GM19455 (cell line): ENCODE data around the gene LRRC4.

ENCODE experiments used
- ATAC-seq: cut with Tn5 transposase; IDR thresholded peaks from one replicate; pipeline ENCODE4 v1.9.1; 2021; ENCODE audit not compliant: unreplicated experiment

LRRC4 gene

GRCh38 chr7:128030654-128031611 is at the start of gene LRRC4:
TSS of gene LRRC4 (minus strand) at chr7:128031437. CDS start at chr7:128030640, 797 bp downstream.
- ATAC-seq: peak; percentile 50

- no peak for ATAC-seq
Measured at GRCh38 chr7:128080169-128080568, 48.9 kb upstream of the LRRC4 start.

- no peak for ATAC-seq
Measured at GRCh38 chr7:128078309-128078708, 47.1 kb upstream of the LRRC4 start.

GRCh38 chr7:128076796-128077271 is 45.6 kb upstream of the LRRC4 start:
- ATAC-seq: no peak

DNA sequence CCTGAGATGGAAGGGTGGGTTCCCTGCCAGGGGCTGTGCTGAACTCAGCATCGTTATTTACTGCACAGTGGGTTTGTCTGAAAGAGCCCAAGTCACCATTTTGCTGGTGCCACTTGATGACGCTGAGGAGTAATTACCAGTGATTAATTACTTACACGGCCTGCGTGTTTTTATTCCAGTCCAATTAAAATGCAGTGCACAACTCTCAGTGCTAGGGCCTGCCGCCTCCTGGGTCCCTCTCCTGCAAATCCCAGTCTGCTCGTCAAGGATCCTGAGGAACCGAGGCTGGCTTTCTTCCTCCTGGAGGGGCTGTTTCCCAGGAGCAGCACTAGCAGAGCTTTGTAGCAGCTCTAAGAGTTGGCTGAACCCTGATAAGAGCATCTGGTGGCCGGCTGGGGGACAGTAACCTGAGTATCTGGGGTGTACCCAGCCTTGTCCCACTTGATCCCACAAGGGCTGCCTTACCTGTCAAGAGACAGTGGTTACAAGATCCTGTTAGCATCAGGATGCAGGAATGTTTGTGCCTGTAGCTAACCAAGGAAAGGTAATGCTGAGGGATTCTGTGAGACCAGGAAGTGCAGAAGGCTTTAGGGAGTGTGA is 45.1 kb upstream of the LRRC4 start:
- no peak for ATAC-seq

DNA sequence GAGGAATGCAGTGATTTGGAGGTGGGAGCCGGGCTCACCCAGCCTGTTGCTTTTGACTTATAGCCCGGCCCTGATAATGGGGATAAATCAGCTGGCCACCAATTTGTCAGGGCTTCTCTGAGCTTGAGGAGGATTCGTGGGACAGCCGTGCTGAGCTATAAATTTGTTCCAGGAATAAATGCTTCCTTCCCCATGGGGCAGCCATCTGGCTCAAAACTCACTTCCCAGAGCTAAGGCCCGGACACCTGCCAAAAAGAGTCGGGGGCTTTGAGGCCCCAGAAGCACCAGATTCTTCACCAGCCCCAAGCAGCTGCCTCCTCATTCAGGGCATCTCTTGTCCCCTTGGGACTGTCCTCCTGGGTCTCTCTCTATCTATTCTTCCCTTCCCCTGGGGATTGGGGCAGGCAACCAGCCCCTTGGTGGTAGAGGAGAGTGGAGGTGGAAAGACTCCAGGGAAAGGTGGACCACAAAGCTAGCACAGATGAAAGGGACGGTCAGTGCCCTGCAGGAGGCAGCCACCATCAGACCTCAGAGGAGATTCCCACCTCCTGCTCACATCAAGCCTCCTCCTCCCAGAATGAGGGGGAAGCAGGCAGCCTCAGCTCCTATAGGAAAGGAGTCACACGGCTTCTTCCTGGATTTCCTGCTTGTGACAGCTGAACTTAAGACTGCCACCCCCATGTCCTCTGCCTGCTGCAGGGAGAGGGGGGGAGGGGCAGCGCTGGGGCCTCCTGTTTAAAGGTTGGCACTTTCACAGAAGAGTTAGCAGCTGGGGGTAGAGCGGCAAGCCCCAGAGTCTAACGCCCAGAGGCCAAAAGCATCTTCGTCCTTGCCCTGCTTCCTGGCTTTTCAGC is 44.2 kb upstream of the LRRC4 start:
- ATAC-seq: no peak

- ATAC-seq: no peak
Measured at GRCh38 chr7:128074736-128075135, 43.5 kb upstream of the LRRC4 start.

DNA sequence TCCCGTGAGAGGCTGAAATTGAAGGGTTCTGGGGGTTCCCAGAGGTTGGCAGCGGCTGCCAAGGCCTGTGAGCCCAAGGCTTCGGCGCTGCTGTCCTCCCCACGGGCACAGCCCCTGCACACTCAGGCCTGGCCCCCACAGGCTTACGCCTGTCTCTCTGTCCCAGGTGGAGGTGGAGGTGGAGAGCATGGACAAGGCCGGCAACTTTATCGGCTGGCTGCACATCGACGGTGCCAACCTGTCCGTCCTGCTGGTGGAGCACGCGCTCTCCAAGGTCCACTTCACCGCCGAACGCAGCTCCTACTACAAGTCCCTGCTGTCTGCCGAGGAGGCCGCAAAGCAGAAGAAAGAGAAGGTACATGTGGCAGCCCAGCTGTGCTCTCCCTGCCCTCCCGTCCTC is 43.1 kb upstream of the LRRC4 start:
- ATAC-seq: no peak

DNA sequence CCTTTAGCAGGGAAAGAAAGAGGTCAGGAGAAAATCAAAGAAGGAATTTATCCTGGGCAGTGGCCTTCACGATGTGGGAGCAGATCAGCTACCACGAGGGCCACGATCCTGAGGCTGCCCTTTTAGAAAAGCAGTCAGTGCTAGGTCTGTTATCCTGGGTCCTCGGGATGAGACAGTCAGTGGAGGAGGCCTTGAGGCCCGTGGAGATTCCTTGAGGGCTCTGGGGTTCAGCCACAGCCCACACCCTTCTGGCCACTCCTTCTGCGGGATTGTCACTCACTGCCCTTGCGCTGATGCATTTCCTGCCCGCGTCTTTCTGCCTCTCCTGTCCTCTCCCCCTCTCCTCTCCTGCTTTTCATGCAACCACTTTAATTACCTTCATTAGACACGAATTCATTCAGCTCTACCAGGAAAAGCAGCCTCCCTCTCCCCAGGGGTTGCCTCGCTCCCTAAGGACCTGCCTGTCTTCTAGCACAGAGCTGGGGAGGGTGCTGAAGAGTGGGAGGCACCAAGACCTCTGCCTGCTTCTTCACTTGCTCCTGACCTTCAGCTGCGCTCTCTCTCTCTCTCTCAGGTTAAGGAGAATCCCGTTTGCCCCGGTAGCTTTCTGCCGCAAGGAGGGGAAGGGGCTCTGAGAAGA is 42.6 kb upstream of the LRRC4 start:
- no peak for ATAC-seq

DNA sequence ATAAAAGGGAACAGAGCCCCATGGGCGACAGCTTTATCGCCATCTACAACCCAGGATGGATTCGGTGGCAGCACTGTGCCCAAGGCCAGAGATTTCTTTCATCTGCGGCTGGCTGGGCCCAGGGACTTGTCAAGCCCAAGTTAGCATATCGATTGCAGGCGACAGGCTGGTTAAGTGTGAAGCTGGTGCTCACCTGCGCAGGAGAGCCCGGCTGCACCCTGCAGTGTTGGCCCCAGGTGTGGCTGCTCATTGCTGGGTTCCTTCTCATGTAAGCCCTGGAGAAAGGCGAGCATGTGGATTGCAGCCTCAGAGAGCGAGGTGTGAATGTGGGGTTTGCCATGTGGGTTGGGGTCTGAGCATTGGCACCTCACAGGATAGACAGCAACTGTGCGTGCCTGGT is 40.6 kb upstream of the LRRC4 start:
- no peak for ATAC-seq

GRCh38 chr7:128071376-128071775 is 40.1 kb upstream of the LRRC4 start:
- ATAC-seq: no peak

GRCh38 chr7:128069373-128070364 is 38.4 kb upstream of the LRRC4 start:
- ATAC-seq: no peak

DNA sequence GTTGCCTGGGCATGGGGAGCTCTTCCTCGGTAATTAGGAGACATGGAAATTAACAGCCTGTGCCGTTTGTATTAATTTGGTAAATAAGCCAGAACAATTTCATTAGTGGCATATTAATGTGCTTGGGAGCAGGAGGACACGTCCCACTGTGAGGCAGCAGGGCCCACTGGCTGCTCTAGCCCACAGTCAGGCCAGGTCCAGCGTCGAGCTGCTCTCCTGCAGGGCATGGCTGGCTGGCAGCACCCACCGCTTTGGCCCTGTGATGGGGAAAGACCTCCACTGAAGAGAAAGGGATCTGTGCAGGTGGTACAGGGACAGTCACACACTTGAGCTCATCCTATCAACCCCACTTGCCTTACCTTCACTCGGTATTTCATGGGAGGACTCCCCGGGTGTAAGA is 37.5 kb upstream of the LRRC4 start:
- no peak for ATAC-seq

GRCh38 chr7:128067983-128068382 is 36.7 kb upstream of the LRRC4 start:
- no peak for ATAC-seq

GRCh38 chr7:128066858-128067257 is 35.6 kb upstream of the LRRC4 start:
- no peak for ATAC-seq

DNA sequence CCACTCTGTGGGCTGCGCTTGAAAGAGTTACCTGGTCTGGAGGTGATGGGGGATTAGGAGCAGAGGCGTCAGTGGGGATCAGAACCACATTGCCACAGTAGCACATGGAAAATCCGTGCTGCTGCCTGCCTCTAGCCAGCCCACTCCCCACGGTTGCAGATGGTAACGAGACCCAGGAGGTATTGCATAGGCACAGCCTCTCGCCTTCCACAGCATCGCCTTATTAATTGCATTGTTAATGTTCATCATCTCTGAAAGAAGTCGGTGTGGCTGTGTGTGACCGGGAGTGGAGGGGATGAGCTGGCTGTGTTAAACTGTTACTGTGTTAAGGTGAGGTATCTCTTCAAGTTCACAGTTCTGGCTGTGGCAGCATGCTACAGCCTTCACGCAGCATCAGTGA is 35.2 kb upstream of the LRRC4 start:
- no peak for ATAC-seq

- ATAC-seq: no peak
Measured at GRCh38 chr7:128065872-128066271, 34.6 kb upstream of the LRRC4 start.

DNA sequence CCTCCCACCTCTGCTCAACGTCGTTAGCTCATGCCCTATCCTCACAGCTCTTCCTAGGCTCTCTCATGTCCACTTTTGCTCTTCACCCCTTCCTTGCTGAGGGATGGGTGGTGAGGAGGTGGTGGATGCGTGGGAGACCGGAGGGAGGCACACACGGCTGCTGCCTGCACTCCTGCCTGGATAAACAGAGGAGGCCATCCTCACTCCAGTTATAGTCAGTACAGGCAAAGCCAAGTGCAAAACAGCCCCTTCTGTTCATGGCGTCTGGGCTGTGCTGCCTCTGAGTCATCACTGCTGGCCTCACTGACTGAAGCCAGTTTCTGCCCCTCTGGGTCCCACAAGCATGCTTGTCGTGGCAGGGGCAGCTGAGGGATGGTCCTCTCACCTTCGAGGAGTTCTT is 31.9 kb upstream of the LRRC4 start:
- ATAC-seq: no peak

GRCh38 chr7:128060018-128060417 is 28.8 kb upstream of the LRRC4 start:
- no peak for ATAC-seq
